WTC11 (cell line): ENCODE results near the gene FGFR3. TPM values are rescaled to one million over a fixed set of nuclear protein-coding genes. Genes with fewer than 3 reads are reported as not detected.

ENCODE experiments used
- ATAC-seq: fragments of 200-7000 bp; cut with Tn5 transposase; 2 replicates; pipeline ENCODE4 v1.10.0; 2021; ENCODE audit warnings: mild to moderate bottlenecking, moderate library complexity
- CTCF ChIA-PET: fragments of 300-600 bp; sonication (Branson Sonifier 250); formaldehyde crosslinking; loops from one replicate; lab custom pipeline; 2021; ENCODE audit warnings: antibody characterized with exemption; lab: Charles Lee
- POLR2A ChIA-PET: fragments of 350-600 bp; sonication (Branson Sonifier 250); formaldehyde crosslinking; loops from one replicate; lab custom pipeline; 2021; ENCODE audit warnings: antibody characterized with exemption; lab: Charles Lee
- DNase-seq: peaks from one replicate; pipeline ENCODE4 v3.0.0; 2021; ENCODE audit warnings: low spot score
- H3K27ac Mint-ChIP-seq: 2 replicates; pipeline ENCODE4 v1.8.0; 2021; ENCODE audit warnings: mixed read lengths
- H3K27me3 Mint-ChIP-seq: 2 replicates; pipeline ENCODE4 v1.8.0; 2021; ENCODE audit warnings: low read depth, mild to moderate bottlenecking, moderate library complexity, mixed read lengths
- H3K36me3 Mint-ChIP-seq: 2 replicates; pipeline ENCODE4 v1.8.0; 2021; ENCODE audit warnings: mixed read lengths
- H3K4me1 Mint-ChIP-seq: 2 replicates; pipeline ENCODE4 v1.8.0; 2022; ENCODE audit warnings: mixed read lengths
- H3K4me3 Mint-ChIP-seq: 2 replicates; pipeline ENCODE4 v1.8.0; 2021; ENCODE audit warnings: mild to moderate bottlenecking, moderate library complexity, mixed read lengths
- H3K9me3 Mint-ChIP-seq: 2 replicates; pipeline ENCODE4 v1.8.0; 2021; ENCODE audit warnings: mixed read lengths
- CTCF ChIP-seq: fragments of 200-600 bp; IDR thresholded peaks from 2 replicates; pipeline ENCODE4 v1.8.0; 2022; ENCODE audit warnings: antibody characterized with exemption
- ESRRA ChIP-seq: sonication (generic); formaldehyde crosslinking; IDR thresholded peaks from 2 replicates; pipeline ENCODE4 v1.8.1; 2022; ENCODE audit warnings: mild to moderate bottlenecking, missing genetic modification reagents, borderline replicate concordance
- FOXP1 ChIP-seq: sonication (generic); formaldehyde crosslinking; IDR thresholded peaks from 2 replicates; pipeline ENCODE4 v1.8.0; 2022; ENCODE audit warnings: missing genetic modification reagents, mild to moderate bottlenecking, moderate library complexity, borderline replicate concordance
- GRHL2 ChIP-seq: fragments of 250-450 bp; sonication (Bioruptor Pico); IDR thresholded peaks from 2 replicates; pipeline ENCODE4 v1.8.0; 2022; ENCODE audit warnings: mild to moderate bottlenecking, moderate library complexity; ENCODE audit not compliant: insufficient replicate concordance, severe bottlenecking
- JAZF1 ChIP-seq: fragments of 250-450 bp; sonication (Bioruptor Pico); IDR thresholded peaks from 2 replicates; pipeline ENCODE4 v1.9.0; 2021; ENCODE audit warnings: moderate library complexity, mild to moderate bottlenecking, inconsistent platforms
- JUN ChIP-seq: sonication (generic); formaldehyde crosslinking; IDR thresholded peaks from 2 replicates; pipeline ENCODE4 v1.8.0; 2023; ENCODE audit warnings: mild to moderate bottlenecking, missing genetic modification reagents
- MAX ChIP-seq: sonication (generic); formaldehyde crosslinking; IDR thresholded peaks from 2 replicates; pipeline ENCODE4 v1.8.0; 2022; ENCODE audit warnings: mild to moderate bottlenecking, missing genetic modification reagents
- MXD4 ChIP-seq: fragments of 250-450 bp; sonication (Bioruptor Pico); IDR thresholded peaks from 2 replicates; pipeline ENCODE4 v1.8.0; 2021; ENCODE audit warnings: mild to moderate bottlenecking, moderate library complexity, borderline replicate concordance
- MYBL2 ChIP-seq: sonication (generic); formaldehyde crosslinking; IDR thresholded peaks from 2 replicates; pipeline ENCODE4 v1.8.1; 2023; ENCODE audit warnings: mild to moderate bottlenecking, moderate library complexity, missing genetic modification reagents
- PRDM15 ChIP-seq: sonication (generic); formaldehyde crosslinking; IDR thresholded peaks from 2 replicates; pipeline ENCODE4 v1.8.0; 2022; ENCODE audit warnings: missing genetic modification reagents
- SMAD4 ChIP-seq: sonication (generic); formaldehyde crosslinking; IDR thresholded peaks from 2 replicates; pipeline ENCODE4 v1.8.0; 2022; ENCODE audit warnings: mild to moderate bottlenecking, missing genetic modification reagents
- SOX15 ChIP-seq: fragments of 250-450 bp; sonication (Bioruptor Pico); IDR thresholded peaks from 2 replicates; pipeline ENCODE4 v1.9.0; 2021; ENCODE audit warnings: mild to moderate bottlenecking
- ZNF219 ChIP-seq: sonication (generic); formaldehyde crosslinking; IDR thresholded peaks from 2 replicates; pipeline ENCODE4 v1.8.0; 2023; ENCODE audit warnings: missing genetic modification reagents, mild to moderate bottlenecking, borderline replicate concordance
- total RNA-seq: library from RNA; stranded (reverse); gene quantifications from 3 replicates; pipeline ENCODE4 v1.2.3, GENCODE V29; 2021
- TF ChIP-seq, protein P1 (sequence below): fragments of 250-450 bp; sonication (Bioruptor Pico); IDR thresholded peaks from 2 replicates; pipeline ENCODE4 v2.1.2; 2022; ENCODE audit warnings: mild to moderate bottlenecking, moderate library complexity
- TF ChIP-seq, protein P2 (sequence below): sonication (generic); formaldehyde crosslinking; IDR thresholded peaks from 2 replicates; pipeline ENCODE4 v1.8.1; 2023; ENCODE audit warnings: mild to moderate bottlenecking, moderate library complexity, missing genetic modification reagents
- TF ChIP-seq, protein P3 (sequence below): sonication (generic); formaldehyde crosslinking; IDR thresholded peaks from 2 replicates; pipeline ENCODE4 v1.8.0; 2022; ENCODE audit warnings: mild to moderate bottlenecking, missing genetic modification reagents
- TF ChIP-seq, protein P4 (sequence below): sonication (generic); formaldehyde crosslinking; IDR thresholded peaks from 2 replicates; pipeline ENCODE4 v1.8.0; 2023; ENCODE audit warnings: missing genetic modification reagents, mild to moderate bottlenecking, borderline replicate concordance
- TF ChIP-seq, protein P5 (sequence below): sonication (generic); formaldehyde crosslinking; IDR thresholded peaks from 2 replicates; pipeline ENCODE4 v1.8.1; 2022; ENCODE audit warnings: low read depth, mild to moderate bottlenecking, moderate library complexity, missing genetic modification reagents, borderline replicate concordance

Gene FGFR3
- total RNA-seq, 1 experiment from 2014 or later = 19.9 TPM

- Mint-ChIP-seq H3K4me3 (no peak overlapping the region), H3K27ac (no peak overlapping the region), H3K4me1 (no peaks in the 10 kb centered on the region), H3K36me3 (no peaks in the 10 kb centered on the region), H3K9me3 (no peaks in the 10 kb centered on the region), H3K27me3 (no peaks in the 10 kb centered on the region)
- ChIA-PET POLR2A (interaction anchor here (1.0 kb wide), 1 partner anchor 18 kb away, joined by 3 read pairs; no protein-coding TSS in a partner anchor), CTCF (interaction anchor here (0.7 to 4.7 kb wide), 11 partner anchors 9 to 152 kb away, joined by 3 to 44 read pairs (median 5); no protein-coding TSS in a partner anchor)
- TF ChIP-seq FOXP1 = no peak
- TF ChIP-seq CTCF = no peak
- TF ChIP-seq MAX = no peak
- TF ChIP-seq SMAD4 = no peak
- TF ChIP-seq JUN (CRISPR knock-in tag) = no peak
- TF ChIP-seq, protein P1, sequence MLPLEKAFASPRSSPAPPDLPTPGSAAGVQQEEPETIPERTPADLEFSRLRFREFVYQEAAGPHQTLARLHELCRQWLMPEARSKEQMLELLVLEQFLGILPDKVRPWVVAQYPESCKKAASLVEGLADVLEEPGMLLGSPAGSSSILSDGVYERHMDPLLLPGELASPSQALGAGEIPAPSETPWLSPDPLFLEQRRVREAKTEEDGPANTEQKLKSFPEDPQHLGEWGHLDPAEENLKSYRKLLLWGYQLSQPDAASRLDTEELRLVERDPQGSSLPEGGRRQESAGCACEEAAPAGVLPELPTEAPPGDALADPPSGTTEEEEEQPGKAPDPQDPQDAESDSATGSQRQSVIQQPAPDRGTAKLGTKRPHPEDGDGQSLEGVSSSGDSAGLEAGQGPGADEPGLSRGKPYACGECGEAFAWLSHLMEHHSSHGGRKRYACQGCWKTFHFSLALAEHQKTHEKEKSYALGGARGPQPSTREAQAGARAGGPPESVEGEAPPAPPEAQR = no peak
- no peak for TF ChIP-seq ZNF219 (CRISPR knock-in tag)
- no peak for TF ChIP-seq JAZF1 (CRISPR knock-in tag)
- TF ChIP-seq GRHL2 = no peak
- TF ChIP-seq, protein P2, sequence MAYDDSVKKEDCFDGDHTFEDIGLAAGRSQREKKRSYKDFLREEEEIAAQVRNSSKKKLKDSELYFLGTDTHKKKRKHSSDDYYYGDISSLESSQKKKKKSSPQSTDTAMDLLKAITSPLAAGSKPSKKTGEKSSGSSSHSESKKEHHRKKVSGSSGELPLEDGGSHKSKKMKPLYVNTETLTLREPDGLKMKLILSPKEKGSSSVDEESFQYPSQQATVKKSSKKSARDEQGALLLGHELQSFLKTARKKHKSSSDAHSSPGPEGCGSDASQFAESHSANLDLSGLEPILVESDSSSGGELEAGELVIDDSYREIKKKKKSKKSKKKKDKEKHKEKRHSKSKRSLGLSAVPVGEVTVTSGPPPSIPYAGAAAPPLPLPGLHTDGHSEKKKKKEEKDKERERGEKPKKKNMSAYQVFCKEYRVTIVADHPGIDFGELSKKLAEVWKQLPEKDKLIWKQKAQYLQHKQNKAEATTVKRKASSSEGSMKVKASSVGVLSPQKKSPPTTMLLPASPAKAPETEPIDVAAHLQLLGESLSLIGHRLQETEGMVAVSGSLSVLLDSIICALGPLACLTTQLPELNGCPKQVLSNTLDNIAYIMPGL (CRISPR knock-in tag) = no peak
- TF ChIP-seq ESRRA (CRISPR knock-in tag) = no peak
- TF ChIP-seq PRDM15 (CRISPR knock-in tag) = no peak
- TF ChIP-seq, protein P3, sequence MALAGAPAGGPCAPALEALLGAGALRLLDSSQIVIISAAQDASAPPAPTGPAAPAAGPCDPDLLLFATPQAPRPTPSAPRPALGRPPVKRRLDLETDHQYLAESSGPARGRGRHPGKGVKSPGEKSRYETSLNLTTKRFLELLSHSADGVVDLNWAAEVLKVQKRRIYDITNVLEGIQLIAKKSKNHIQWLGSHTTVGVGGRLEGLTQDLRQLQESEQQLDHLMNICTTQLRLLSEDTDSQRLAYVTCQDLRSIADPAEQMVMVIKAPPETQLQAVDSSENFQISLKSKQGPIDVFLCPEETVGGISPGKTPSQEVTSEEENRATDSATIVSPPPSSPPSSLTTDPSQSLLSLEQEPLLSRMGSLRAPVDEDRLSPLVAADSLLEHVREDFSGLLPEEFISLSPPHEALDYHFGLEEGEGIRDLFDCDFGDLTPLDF (CRISPR knock-in tag) = no peak
- TF ChIP-seq, protein P4, sequence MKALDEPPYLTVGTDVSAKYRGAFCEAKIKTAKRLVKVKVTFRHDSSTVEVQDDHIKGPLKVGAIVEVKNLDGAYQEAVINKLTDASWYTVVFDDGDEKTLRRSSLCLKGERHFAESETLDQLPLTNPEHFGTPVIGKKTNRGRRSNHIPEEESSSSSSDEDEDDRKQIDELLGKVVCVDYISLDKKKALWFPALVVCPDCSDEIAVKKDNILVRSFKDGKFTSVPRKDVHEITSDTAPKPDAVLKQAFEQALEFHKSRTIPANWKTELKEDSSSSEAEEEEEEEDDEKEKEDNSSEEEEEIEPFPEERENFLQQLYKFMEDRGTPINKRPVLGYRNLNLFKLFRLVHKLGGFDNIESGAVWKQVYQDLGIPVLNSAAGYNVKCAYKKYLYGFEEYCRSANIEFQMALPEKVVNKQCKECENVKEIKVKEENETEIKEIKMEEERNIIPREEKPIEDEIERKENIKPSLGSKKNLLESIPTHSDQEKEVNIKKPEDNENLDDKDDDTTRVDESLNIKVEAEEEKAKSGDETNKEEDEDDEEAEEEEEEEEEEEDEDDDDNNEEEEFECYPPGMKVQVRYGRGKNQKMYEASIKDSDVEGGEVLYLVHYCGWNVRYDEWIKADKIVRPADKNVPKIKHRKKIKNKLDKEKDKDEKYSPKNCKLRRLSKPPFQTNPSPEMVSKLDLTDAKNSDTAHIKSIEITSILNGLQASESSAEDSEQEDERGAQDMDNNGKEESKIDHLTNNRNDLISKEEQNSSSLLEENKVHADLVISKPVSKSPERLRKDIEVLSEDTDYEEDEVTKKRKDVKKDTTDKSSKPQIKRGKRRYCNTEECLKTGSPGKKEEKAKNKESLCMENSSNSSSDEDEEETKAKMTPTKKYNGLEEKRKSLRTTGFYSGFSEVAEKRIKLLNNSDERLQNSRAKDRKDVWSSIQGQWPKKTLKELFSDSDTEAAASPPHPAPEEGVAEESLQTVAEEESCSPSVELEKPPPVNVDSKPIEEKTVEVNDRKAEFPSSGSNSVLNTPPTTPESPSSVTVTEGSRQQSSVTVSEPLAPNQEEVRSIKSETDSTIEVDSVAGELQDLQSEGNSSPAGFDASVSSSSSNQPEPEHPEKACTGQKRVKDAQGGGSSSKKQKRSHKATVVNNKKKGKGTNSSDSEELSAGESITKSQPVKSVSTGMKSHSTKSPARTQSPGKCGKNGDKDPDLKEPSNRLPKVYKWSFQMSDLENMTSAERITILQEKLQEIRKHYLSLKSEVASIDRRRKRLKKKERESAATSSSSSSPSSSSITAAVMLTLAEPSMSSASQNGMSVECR = no peak
- TF ChIP-seq MXD4 = no peak
- TF ChIP-seq SOX15 (CRISPR knock-in tag) = no peak
- no peak for TF ChIP-seq MYBL2 (CRISPR knock-in tag)
- TF ChIP-seq, protein P5, sequence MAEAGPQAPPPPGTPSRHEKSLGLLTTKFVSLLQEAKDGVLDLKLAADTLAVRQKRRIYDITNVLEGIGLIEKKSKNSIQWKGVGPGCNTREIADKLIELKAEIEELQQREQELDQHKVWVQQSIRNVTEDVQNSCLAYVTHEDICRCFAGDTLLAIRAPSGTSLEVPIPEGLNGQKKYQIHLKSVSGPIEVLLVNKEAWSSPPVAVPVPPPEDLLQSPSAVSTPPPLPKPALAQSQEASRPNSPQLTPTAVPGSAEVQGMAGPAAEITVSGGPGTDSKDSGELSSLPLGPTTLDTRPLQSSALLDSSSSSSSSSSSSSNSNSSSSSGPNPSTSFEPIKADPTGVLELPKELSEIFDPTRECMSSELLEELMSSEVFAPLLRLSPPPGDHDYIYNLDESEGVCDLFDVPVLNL (CRISPR knock-in tag) = no peak
- DNase-seq (no peak), ATAC-seq (peak; percentile 15)
Observed at GRCh38 chr4:1759170-1759817, 33.8 kb upstream of the FGFR3 start.
